Omental fat pad (tissue), 4 donors: ENCODE data around the gene ATG7. TPM values are rescaled to one million over a fixed set of nuclear protein-coding genes. Genes with fewer than 3 reads are reported as not detected.

Experiments
- ATAC-seq: fragments of 150-250 bp; one replicate; pipeline ENCODE4 v1.9.1; 2016; ENCODE audit warnings: mild to moderate bottlenecking, moderate library complexity; ENCODE audit not compliant: low FRiP score
- DNase-seq: peaks from one replicate; pipeline ENCODE4 v3.0.0-alpha.2; 2019; ENCODE audit warnings: low spot score
- CTCF ChIP-seq, 3 donors: fragments of 450-650 bp; IDR thresholded peaks; one replicate each; pipeline ENCODE4 v1.5.1; 2016 to 2017; ENCODE audit warnings: antibody characterized with exemption in 3 of 3, mild to moderate bottlenecking in 3 of 3, moderate library complexity in 2 of 3
- total RNA-seq, 4 donors: library from RNA; depleted of rRNA; stranded (reverse); fragments of >200 nt; gene quantifications; one replicate each; pipeline ENCODE4 v1.1.0, GENCODE V29; 2016

ATG7 gene
- total RNA-seq, 4 donors from 2014 or later = 62.9 to 96.7 (median 76.2) TPM

- TF ChIP-seq CTCF (IDR thresholded peaks at IDR 0.05) = no peak
- ATAC-seq (no peak), DNase-seq (no peak)
These were observed 267.5 kb downstream of the ATG7 start for GRCh38 chr3:11539677-11540076.

- ATAC-seq (peak; percentile 12), DNase-seq (no peak)
- TF ChIP-seq CTCF (IDR thresholded peaks at IDR 0.05) = no peak
These were observed 269.4 kb downstream of the ATG7 start for GRCh38 chr3:11541321-11542303.

- no peak for DNase-seq
These were observed 270.4 kb downstream of the ATG7 start for GRCh38 chr3:11542551-11542950.

GRCh38 chr3:11543141-11543947, 271.1 kb downstream of the ATG7 start:
- no peak for TF ChIP-seq CTCF (IDR thresholded peaks at IDR 0.05)
- ATAC-seq (no peak), DNase-seq (no peak)

More at GRCh38 chr3:11542551-11542950, 270.4 kb downstream of the ATG7 start:
- TF ChIP-seq CTCF (IDR thresholded peaks at IDR 0.05) = no peak
- no peak for ATAC-seq

- no peak for TF ChIP-seq CTCF (IDR thresholded peaks at IDR 0.05)
- no peak for DNase-seq
- ATAC-seq = no peak
These were observed 271.8 kb downstream of the ATG7 start for GRCh38 chr3:11543948-11544387.

GRCh38 chr3:11544412-11545181, 272.4 kb downstream of the ATG7 start:
- DNase-seq = no peak
- no peak for TF ChIP-seq CTCF (IDR thresholded peaks at IDR 0.05)
- ATAC-seq = peak; percentile 15
